SK-N-MC (cell line): ENCODE measurements around the gene PCDHA2.
"Not testable (repeated sequence)": the region's sequence is repeated elsewhere in the genome, so short reads cannot be mapped to it uniquely, and the experiment has no call there.

Experiments
- EZH2 ChIP-seq: fragments of 200-600 bp; sonication (generic); IDR thresholded peaks from one replicate; pipeline ENCODE4 v1.6.1; 2017; ENCODE audit warnings: antibody characterized with exemption
- FOXP2 ChIP-seq: optimal IDR thresholded peaks from 2 replicates; pipeline ENCODE3; 2011; ENCODE audit warnings: mild to moderate bottlenecking, moderate library complexity; ENCODE audit not compliant: insufficient read depth; ENCODE audit errors: extremely low read length, control extremely low read depth

DNA sequence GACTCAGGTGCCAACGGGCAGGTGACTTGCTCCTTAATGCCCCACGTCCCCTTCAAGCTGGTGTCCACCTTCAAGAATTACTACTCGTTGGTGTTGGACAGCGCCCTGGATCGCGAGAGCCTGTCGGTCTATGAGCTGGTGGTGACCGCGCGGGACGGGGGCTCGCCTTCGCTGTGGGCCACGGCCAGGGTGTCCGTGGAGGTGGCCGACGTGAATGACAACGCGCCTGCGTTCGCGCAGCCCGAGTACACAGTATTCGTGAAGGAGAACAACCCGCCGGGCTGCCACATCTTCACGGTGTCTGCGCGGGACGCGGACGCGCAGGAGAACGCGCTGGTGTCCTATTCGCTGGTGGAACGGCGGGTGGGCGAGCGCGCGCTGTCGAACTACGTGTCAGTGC lies 7.2 kb upstream of the PCDHA2 start:
- TF ChIP-seq EZH2, FOXP2: not testable (repeated sequence)
